ENCODE measurements around the gene XG. TPM values are rescaled to one million over a fixed set of nuclear protein-coding genes. Genes with fewer than 3 reads are reported as not detected.
"Not testable (repeated sequence)": the region's sequence is repeated elsewhere in the genome, so short reads cannot be mapped to it uniquely, and the experiment has no call there.

Gene XG
- total RNA-seq, 1 experiment from 2014 or later = not detected

- DNase-seq (ENCODE audit: low read depth) = no peak
These were observed 18.6 kb upstream of the XG start for GRCh38 chrX:2733286-2733685.

- DNase-seq (ENCODE audit: low read depth) = no peak
These were observed 16.6 kb upstream of the XG start for GRCh38 chrX:2735270-2735669.

- no peak for DNase-seq (ENCODE audit: low read depth)
These were observed 11.2 kb upstream of the XG start for GRCh38 chrX:2740672-2741071.

- DNase-seq (ENCODE audit: low read depth) = no peak
These were observed 10.5 kb upstream of the XG start for GRCh38 chrX:2741386-2741785.

- not testable (repeated sequence) for DNase-seq (ENCODE audit: low read depth)
These were observed 5.6 kb upstream of the XG start for GRCh38 chrX:2746250-2746649.

GRCh38 chrX:2748171-2748814 is 3.5 kb upstream of the XG start:
- no peak for DNase-seq (ENCODE audit: low read depth)

GRCh38 chrX:2748815-2749188 is 3.0 kb upstream of the XG start:
- no peak for DNase-seq (ENCODE audit: low read depth)

- no peak for DNase-seq (ENCODE audit: low read depth)
These were observed 549 bp upstream of the XG start for GRCh38 chrX:2751291-2751690.

GRCh38 chrX:2752441-2752840 is 601 bp downstream of the XG start:
- not testable (repeated sequence) for DNase-seq (ENCODE audit: low read depth)

- DNase-seq (ENCODE audit: low read depth) = not testable (repeated sequence)
These were observed 3.4 kb downstream of the XG start for GRCh38 chrX:2755163-2755715.

- DNase-seq (ENCODE audit: low read depth) = no peak
These were observed 4.7 kb downstream of the XG start for GRCh38 chrX:2756548-2756947.

GRCh38 chrX:2761246-2761645 is 9.4 kb downstream of the XG start:
- DNase-seq (ENCODE audit: low read depth) = no peak

- DNase-seq (ENCODE audit: low read depth) = not testable (repeated sequence)
These were observed 10.8 kb downstream of the XG start for GRCh38 chrX:2762671-2763070.

GRCh38 chrX:2764766-2765548 is 13.1 kb downstream of the XG start:
- not testable (repeated sequence) for DNase-seq (ENCODE audit: low read depth)

GRCh38 chrX:2765549-2765830 is 13.7 kb downstream of the XG start:
- no peak for DNase-seq (ENCODE audit: low read depth)

GRCh38 chrX:2766906-2767305 is 15.1 kb downstream of the XG start:
- DNase-seq (ENCODE audit: low read depth) = no peak

- no peak for DNase-seq (ENCODE audit: low read depth)
These were observed 16.0 kb downstream of the XG start for GRCh38 chrX:2767631-2768455.

GRCh38 chrX:2769615-2770014 is 17.8 kb downstream of the XG start:
- DNase-seq (ENCODE audit: low read depth) = no peak

- not testable (repeated sequence) for DNase-seq (ENCODE audit: low read depth)
These were observed 21.6 kb downstream of the XG start for GRCh38 chrX:2773166-2774055.

- no peak for DNase-seq (ENCODE audit: low read depth)
These were observed 22.2 kb downstream of the XG start for GRCh38 chrX:2774057-2774456.

- no peak for DNase-seq (ENCODE audit: low read depth)
These were observed 22.9 kb downstream of the XG start for GRCh38 chrX:2774776-2775175.

All from Daoy (cell line).